ENCODE results near the gene C2orf76. TPM values are rescaled to one million over a fixed set of nuclear protein-coding genes. Genes with fewer than 3 reads are reported as not detected.
"Not testable (repeated sequence)": the region's sequence is repeated elsewhere in the genome, so short reads cannot be mapped to it uniquely, and the experiment has no call there.

C2orf76 gene
- total RNA-seq, 2 experiments from 2014 or later, result 6.9 to 7.1 TPM

DNA sequence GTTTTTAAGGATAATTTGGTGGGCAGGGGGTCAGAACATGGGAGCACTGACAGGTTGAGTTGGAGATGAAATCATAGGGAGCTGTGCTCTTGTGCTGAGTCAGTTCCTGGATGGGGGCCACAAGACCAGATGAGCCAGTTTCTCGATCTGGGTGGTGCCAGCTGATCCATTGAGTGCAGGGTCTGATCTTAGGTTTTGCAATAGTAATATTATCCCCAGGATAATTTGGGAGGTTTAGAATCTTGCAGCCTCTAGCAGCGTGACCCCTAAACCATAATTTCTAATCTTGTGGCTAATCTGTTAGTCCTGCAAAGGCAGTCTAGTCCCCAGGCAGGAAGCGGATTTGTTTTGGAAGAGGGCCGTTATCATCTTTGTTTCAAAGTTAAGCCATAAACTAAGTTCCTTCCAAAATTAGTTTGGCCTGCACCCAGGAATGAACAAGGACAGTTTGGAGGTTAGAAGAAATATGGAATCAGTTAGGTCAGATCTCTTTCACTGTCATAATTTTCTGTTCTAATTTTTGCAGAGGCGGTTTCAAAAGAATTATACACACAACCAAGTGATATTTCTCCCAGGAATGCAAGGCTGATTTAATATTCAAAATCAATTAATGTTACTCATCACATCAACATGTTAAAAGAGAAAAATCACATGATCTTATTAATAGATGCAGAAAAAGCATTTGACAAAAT, 23.1 kb upstream of the C2orf76 start:
- ChIA-PET CTCF (no interaction called here), POLR2A (no interaction called here)

GRCh38 chr2:119387381-119388129, 20.9 kb upstream of the C2orf76 start:
- no peaks in the 10 kb centered on the region for H3K36me3 Mint-ChIP-seq (ENCODE audit: low read depth)
- H3K9me3 Mint-ChIP-seq, result no peaks in the 10 kb centered on the region
- ChIA-PET CTCF (no interaction called here), POLR2A (interaction anchor here (1.2 kb wide), 1 partner anchor 21 kb away, joined by 5 read pairs; the partner anchor contains the start of genes C2orf76 and DBI)
- peaks cover 26% of the 10 kb centered on the region for H3K27me3 Mint-ChIP-seq
- DNase-seq, result no peak
- peaks cover 12% of the 10 kb centered on the region for H3K4me1 Mint-ChIP-seq
- no peak overlapping the region for H3K27ac Mint-ChIP-seq
- no peak overlapping the region for H3K4me3 Mint-ChIP-seq

More for the DNA sequence above, 23.1 kb upstream of the C2orf76 start:
- Mint-ChIP-seq H3K9me3 (no peaks in the 10 kb centered on the region), H3K36me3 (ENCODE audit: low read depth) (no peaks in the 10 kb centered on the region), H3K4me1 (peaks cover 12% of the 10 kb centered on the region), H3K27ac (no peak overlapping the region), H3K27me3 (peaks cover 24% of the 10 kb centered on the region), H3K4me3 (no peak overlapping the region)
- no peak for DNase-seq

GRCh38 chr2:119385466-119385865, 18.8 kb upstream of the C2orf76 start:
- no peak overlapping the region for H3K4me3 Mint-ChIP-seq
- ChIA-PET POLR2A (no interaction called here), CTCF (no interaction called here)
- no peaks in the 10 kb centered on the region for H3K9me3 Mint-ChIP-seq
- H3K4me1 Mint-ChIP-seq, result peaks cover 12% of the 10 kb centered on the region
- H3K27ac Mint-ChIP-seq, result no peak overlapping the region
- peaks cover 29% of the 10 kb centered on the region for H3K27me3 Mint-ChIP-seq
- no peaks in the 10 kb centered on the region for H3K36me3 Mint-ChIP-seq (ENCODE audit: low read depth)
- no peak for DNase-seq

- H3K4me1 Mint-ChIP-seq, result peaks cover 12% of the 10 kb centered on the region
- CTCF ChIA-PET, result no interaction called here
- H3K27me3 Mint-ChIP-seq, result peaks cover 32% of the 10 kb centered on the region
- no peak overlapping the region for H3K27ac Mint-ChIP-seq
- H3K4me3 Mint-ChIP-seq, result no peak overlapping the region
- H3K9me3 Mint-ChIP-seq, result no peaks in the 10 kb centered on the region
- POLR2A ChIA-PET, result no interaction called here
- no peak for DNase-seq
- H3K36me3 Mint-ChIP-seq (ENCODE audit: low read depth), result no peaks in the 10 kb centered on the region
Measured at GRCh38 chr2:119384971-119385370, 18.3 kb upstream of the C2orf76 start.

DNA sequence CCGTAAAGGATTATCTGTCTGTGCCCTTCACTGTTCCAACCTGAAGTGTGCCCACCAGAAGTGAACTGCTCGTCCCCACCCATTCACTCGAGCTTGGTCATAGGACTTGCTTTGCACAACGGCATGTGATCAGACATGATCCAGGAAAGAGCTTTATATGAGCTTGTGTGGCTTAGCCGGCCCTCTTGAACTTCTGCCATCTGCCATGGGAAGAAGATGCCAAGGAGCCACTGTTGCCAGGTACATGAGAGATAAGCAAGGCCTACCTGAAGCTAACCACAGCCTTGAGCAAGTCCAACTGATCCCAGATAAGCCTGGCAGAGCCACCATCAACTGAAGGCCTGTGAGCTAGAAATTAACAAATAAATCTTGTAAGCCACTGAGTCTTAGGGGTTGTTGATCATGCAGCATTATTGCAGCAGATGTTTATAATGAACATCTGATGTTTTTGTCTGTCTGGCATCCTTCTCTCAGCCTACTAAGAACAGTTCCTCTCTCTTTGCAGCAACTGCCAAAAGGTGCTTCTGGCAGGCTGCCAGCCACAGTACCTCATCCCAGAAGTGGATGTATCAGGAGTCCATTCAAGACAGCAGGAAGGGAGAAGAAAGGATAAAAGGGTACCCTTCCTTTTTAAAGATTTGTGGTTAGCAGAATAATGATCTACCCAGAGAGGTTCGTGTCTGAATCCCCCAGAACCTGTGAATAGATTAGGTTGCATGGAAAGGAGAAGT, 16.9 kb upstream of the C2orf76 start:
- CTCF ChIA-PET, result no interaction called here
- Mint-ChIP-seq H3K4me3 (no peak overlapping the region), H3K9me3 (no peaks in the 10 kb centered on the region), H3K27ac (no peak overlapping the region), H3K27me3 (peaks cover 25% of the 10 kb centered on the region), H3K36me3 (ENCODE audit: low read depth) (no peaks in the 10 kb centered on the region), H3K4me1 (peaks cover 7% of the 10 kb centered on the region)
- POLR2A ChIA-PET, result no interaction called here
- no peak for DNase-seq

- POLR2A ChIA-PET, result no interaction called here
- H3K36me3 Mint-ChIP-seq (ENCODE audit: low read depth), result peaks cover 15% of the 10 kb centered on the region
- no peak for DNase-seq
- CTCF ChIA-PET, result no interaction called here
- H3K4me1 Mint-ChIP-seq, result no peaks in the 10 kb centered on the region
- no peak overlapping the region for H3K27ac Mint-ChIP-seq
- peaks cover 8% of the 10 kb centered on the region for H3K27me3 Mint-ChIP-seq
- H3K9me3 Mint-ChIP-seq, result peaks cover 2% of the 10 kb centered on the region
- no peak overlapping the region for H3K4me3 Mint-ChIP-seq
Measured at GRCh38 chr2:119378566-119378965, 11.9 kb upstream of the C2orf76 start.

- CTCF ChIA-PET, result no interaction called here
- peaks cover 21% of the 10 kb centered on the region for H3K36me3 Mint-ChIP-seq (ENCODE audit: low read depth)
- H3K4me3 Mint-ChIP-seq, result no peak overlapping the region
- no peak for DNase-seq
- H3K27ac Mint-ChIP-seq, result no peak overlapping the region
- POLR2A ChIA-PET, result interaction anchor here (1.1 kb wide), 1 partner anchor 11 kb away, joined by 3 read pairs; the partner anchor contains the start of gene DBI
- H3K27me3 Mint-ChIP-seq, result peaks cover 8% of the 10 kb centered on the region
- no peaks in the 10 kb centered on the region for H3K4me1 Mint-ChIP-seq
- peaks cover 2% of the 10 kb centered on the region for H3K9me3 Mint-ChIP-seq
Measured at GRCh38 chr2:119377993-119378345, 11.3 kb upstream of the C2orf76 start.

GRCh38 chr2:119377294-119377992, 10.8 kb upstream of the C2orf76 start:
- H3K36me3 Mint-ChIP-seq (ENCODE audit: low read depth), result peaks cover 26% of the 10 kb centered on the region
- DNase-seq, result no peak
- ChIA-PET POLR2A (interaction anchor here (1.1 kb wide), 1 partner anchor 10 kb away, joined by 3 read pairs; the partner anchor contains the start of gene DBI), CTCF (no interaction called here)
- no peak overlapping the region for H3K27ac Mint-ChIP-seq
- no peak overlapping the region for H3K4me3 Mint-ChIP-seq
- H3K9me3 Mint-ChIP-seq, result peaks cover 2% of the 10 kb centered on the region
- peaks cover 8% of the 10 kb centered on the region for H3K27me3 Mint-ChIP-seq
- no peaks in the 10 kb centered on the region for H3K4me1 Mint-ChIP-seq

DNA sequence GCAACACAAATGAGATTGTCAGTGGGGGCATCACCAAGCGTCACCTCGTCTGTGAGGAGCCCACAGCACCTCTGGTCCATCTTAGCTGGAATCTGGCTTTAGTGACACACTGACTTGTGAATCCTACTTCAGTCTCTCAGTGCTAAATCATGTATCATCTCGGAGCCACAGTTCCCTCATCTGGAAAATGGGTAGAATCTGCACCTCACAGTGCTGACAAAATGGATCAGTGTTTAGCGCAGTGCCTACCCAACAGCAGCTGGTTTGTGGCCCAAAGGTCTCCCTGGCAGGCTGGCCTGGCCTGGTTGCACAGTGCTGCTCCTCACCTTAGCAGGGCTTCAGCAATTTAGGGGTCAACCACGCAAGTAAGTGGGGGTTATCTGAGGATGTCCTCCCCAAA, 10.2 kb upstream of the C2orf76 start:
- ChIA-PET CTCF (no interaction called here), POLR2A (no interaction called here)
- peaks cover 3% of the 10 kb centered on the region for H3K27me3 Mint-ChIP-seq
- H3K4me3 Mint-ChIP-seq, result no peak overlapping the region
- H3K36me3 Mint-ChIP-seq (ENCODE audit: low read depth), result peaks cover 32% of the 10 kb centered on the region
- H3K27ac Mint-ChIP-seq, result no peak overlapping the region
- peaks cover 2% of the 10 kb centered on the region for H3K9me3 Mint-ChIP-seq
- H3K4me1 Mint-ChIP-seq, result no peaks in the 10 kb centered on the region
- DNase-seq, result no peak

- H3K4me3 Mint-ChIP-seq, DNase-seq, H3K4me1 Mint-ChIP-seq, CTCF ChIA-PET, H3K9me3 Mint-ChIP-seq, H3K27me3 Mint-ChIP-seq, H3K27ac Mint-ChIP-seq: not testable (repeated sequence)
- peaks cover 36% of the 10 kb centered on the region for H3K36me3 Mint-ChIP-seq (ENCODE audit: low read depth)
- POLR2A ChIA-PET, result interaction anchor here (1.3 kb wide), 1 partner anchor 9 kb away, joined by 4 read pairs; the partner anchor contains the start of gene DBI
Measured at GRCh38 chr2:119376406-119376805, 9.8 kb upstream of the C2orf76 start.

DNA sequence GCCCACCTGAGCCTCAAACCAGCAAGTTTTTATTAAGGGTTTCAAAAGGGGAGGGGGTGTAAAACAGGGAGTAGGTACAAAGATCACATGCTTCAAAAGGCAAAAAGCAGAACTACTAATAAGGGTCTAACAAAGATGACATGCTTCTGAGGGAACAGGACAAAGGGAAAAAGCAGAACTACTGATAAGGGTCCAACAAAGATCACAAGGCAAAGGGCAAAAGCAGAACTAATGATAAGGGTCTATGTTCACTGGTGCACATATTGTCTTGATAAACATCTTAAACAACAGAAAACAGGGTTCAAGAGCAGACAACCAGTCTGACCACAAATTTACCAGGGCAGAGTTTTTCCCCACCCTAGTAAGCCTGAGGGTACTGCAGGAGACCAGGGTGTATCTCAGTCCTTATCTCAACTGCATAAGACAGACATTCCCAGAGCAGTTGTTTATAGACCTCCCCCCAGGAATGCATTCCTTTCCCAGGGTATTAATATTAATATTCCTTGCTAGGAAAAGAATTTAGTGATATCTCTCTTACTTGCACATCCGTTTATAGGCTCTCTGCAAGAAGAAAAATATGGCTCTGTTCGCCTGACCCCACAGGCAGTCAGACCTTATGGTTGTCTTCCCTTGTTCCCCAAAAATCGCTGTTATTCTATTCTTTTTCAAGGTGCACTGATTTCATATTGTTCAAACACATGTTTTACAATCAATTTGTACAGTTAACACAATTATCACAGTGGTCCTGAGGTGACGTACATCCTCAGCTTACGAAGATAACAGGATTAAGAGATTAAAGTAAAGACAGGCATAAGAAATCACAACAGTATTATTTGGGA, 7.5 kb upstream of the C2orf76 start:
- H3K27me3 Mint-ChIP-seq, H3K27ac Mint-ChIP-seq, H3K4me1 Mint-ChIP-seq, CTCF ChIA-PET, H3K9me3 Mint-ChIP-seq, DNase-seq, POLR2A ChIA-PET, H3K4me3 Mint-ChIP-seq: not testable (repeated sequence)
- peaks cover 54% of the 10 kb centered on the region for H3K36me3 Mint-ChIP-seq (ENCODE audit: low read depth)

DNA sequence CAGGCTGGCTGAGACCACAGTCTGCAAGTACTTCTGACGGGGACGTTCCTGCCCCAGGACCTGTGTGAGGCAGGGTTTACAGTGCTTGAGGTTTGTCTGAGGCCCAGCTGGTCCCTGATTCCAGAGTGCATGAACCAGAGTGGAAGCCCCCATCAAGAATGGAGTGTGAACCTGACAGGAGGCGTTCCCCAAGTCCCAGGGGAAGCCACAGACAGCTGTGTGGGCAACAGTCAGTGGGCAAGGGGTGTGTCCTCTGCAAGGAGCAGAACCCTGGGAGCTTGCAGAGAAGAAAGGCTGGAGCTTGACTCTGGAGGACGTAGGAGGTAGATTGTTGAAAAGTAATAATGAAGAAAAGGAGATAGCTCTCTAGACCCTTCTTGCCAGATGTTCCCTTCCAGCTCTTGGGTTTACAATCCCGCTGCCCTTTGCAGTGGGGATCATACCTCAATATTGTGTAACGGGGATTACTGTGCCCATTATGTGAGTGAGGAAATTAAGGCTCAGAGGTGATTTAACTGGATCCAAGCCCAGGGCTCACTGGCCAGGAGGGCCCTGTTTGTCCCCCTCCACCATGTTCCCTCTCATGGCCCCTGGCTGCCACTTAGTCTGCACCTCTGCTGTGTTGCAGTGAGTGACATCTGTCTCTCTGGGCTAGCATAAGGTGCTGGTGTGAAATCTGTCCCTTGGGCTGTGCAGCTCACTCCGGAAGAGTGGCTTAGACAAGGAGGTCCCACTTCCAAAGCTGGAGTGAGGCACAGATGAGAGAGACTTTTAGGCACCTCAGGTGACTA, 6.3 kb upstream of the C2orf76 start:
- H3K4me3 Mint-ChIP-seq, result no peak overlapping the region
- H3K9me3 Mint-ChIP-seq, result peaks cover 2% of the 10 kb centered on the region
- peaks cover 63% of the 10 kb centered on the region for H3K36me3 Mint-ChIP-seq (ENCODE audit: low read depth)
- H3K27ac Mint-ChIP-seq, result no peak overlapping the region
- no peak for DNase-seq
- peaks cover 18% of the 10 kb centered on the region for H3K4me1 Mint-ChIP-seq
- ChIA-PET POLR2A (no interaction called here), CTCF (no interaction called here)
- no peaks in the 10 kb centered on the region for H3K27me3 Mint-ChIP-seq

Measured in activated CD4-positive, alpha-beta memory T cell treated with anti-CD3 and anti-CD28 coated beads, Interleukin-2, amount 10 ng/mL, durations not matched to agents 7 days and 5 days (primary cell).